GM18505 (cell line): Measurements from ENCODE around the gene CDH4.

Experiments used
- ATAC-seq: cut with Tn5 transposase; IDR thresholded peaks from one replicate; pipeline ENCODE4 v1.9.1; 2021; ENCODE audit not compliant: unreplicated experiment
- POLR2A ChIP-seq: IDR thresholded peaks from 4 replicates; pipeline ENCODE4 v1.6.1; 2011; ENCODE audit warnings: borderline replicate concordance; ENCODE audit not compliant: insufficient read depth, insufficient read length; ENCODE audit errors: extremely low read depth

The CDH4 gene

GRCh38 chr20:61757678-61758563 lies 505.9 kb downstream of the CDH4 start:
- ATAC-seq: no peak

GRCh38 chr20:61758564-61759200 lies 506.6 kb downstream of the CDH4 start:
- no peak for ATAC-seq
- no peak for TF ChIP-seq POLR2A

More at GRCh38 chr20:61757678-61758563, 505.9 kb downstream of the CDH4 start:
- no peak for TF ChIP-seq POLR2A

GRCh38 chr20:61759286-61760065 lies 507.4 kb downstream of the CDH4 start:
- TF ChIP-seq POLR2A: no peak
- ATAC-seq: no peak

- TF ChIP-seq POLR2A: no peak
- no peak for ATAC-seq
Measured at GRCh38 chr20:61760321-61760720, 508.3 kb downstream of the CDH4 start.

GRCh38 chr20:61760731-61761130 lies 508.7 kb downstream of the CDH4 start:
- ATAC-seq: no peak

GRCh38 chr20:61761453-61762166 lies 509.5 kb downstream of the CDH4 start:
- TF ChIP-seq POLR2A: no peak
- no peak for ATAC-seq

More at GRCh38 chr20:61760731-61761130, 508.7 kb downstream of the CDH4 start:
- no peak for TF ChIP-seq POLR2A

GRCh38 chr20:61762167-61762710 lies 510.2 kb downstream of the CDH4 start:
- ATAC-seq: no peak

GRCh38 chr20:61762886-61763739 lies 511.1 kb downstream of the CDH4 start:
- TF ChIP-seq POLR2A: no peak
- no peak for ATAC-seq

More at GRCh38 chr20:61762167-61762710, 510.2 kb downstream of the CDH4 start:
- no peak for TF ChIP-seq POLR2A

GRCh38 chr20:61763740-61764400 lies 511.8 kb downstream of the CDH4 start:
- ATAC-seq: no peak
- no peak for TF ChIP-seq POLR2A

GRCh38 chr20:61764471-61765025 lies 512.5 kb downstream of the CDH4 start:
- no peak for TF ChIP-seq POLR2A
- ATAC-seq: no peak
